ENCODE results near the gene FTSJ3.

Gene FTSJ3

GRCh38 chr17:63817736-63818385 lies 9.6 kb downstream of the FTSJ3 start:
- TF ChIP-seq CTCF (IDR thresholded peaks at IDR 0.05; ENCODE audit: low read depth, low read length), result no peak
- H3K4me3 ChIP-seq (replicated peaks in 1 of 2; ENCODE audit: low read depth in 2 of 2, low read length in 2 of 2), result no peak overlapping the region
- DNase-seq (ENCODE audit: low read depth in 2 of 2), result no peak

GRCh38 chr17:63816669-63817068 lies 10.8 kb downstream of the FTSJ3 start:
- H3K4me3 ChIP-seq (replicated peaks in 1 of 2; ENCODE audit: low read depth in 2 of 2, low read length in 2 of 2), result no peak overlapping the region
- no peak for TF ChIP-seq CTCF (IDR thresholded peaks at IDR 0.05; ENCODE audit: low read depth, low read length)
- DNase-seq (ENCODE audit: low read depth in 2 of 2), result no peak

GRCh38 chr17:63816123-63816522 lies 11.3 kb downstream of the FTSJ3 start:
- TF ChIP-seq CTCF (IDR thresholded peaks at IDR 0.05; ENCODE audit: low read depth, low read length), result no peak
- H3K4me3 ChIP-seq (replicated peaks in 1 of 2; ENCODE audit: low read depth in 2 of 2, low read length in 2 of 2), result no peak overlapping the region
- DNase-seq (ENCODE audit: low read depth in 2 of 2), result no peak

GRCh38 chr17:63809970-63810369 lies 17.5 kb downstream of the FTSJ3 start:
- no peak overlapping the region for H3K4me3 ChIP-seq (replicated peaks in 1 of 2; ENCODE audit: low read depth in 2 of 2, low read length in 2 of 2)
- no peak for TF ChIP-seq CTCF (IDR thresholded peaks at IDR 0.05; ENCODE audit: low read depth, low read length)
- DNase-seq (ENCODE audit: low read depth in 2 of 2), result no peak

GRCh38 chr17:63805591-63805990 lies 21.9 kb downstream of the FTSJ3 start:
- no peak for TF ChIP-seq CTCF (IDR thresholded peaks at IDR 0.05; ENCODE audit: low read depth, low read length)
- peak in 1 of 2 donors; percentile 27 for DNase-seq (ENCODE audit: low read depth in 2 of 2)
- H3K4me3 ChIP-seq (replicated peaks in 1 of 2; ENCODE audit: low read depth in 2 of 2, low read length in 2 of 2), result no peak overlapping the region

GRCh38 chr17:63804328-63804727 lies 23.1 kb downstream of the FTSJ3 start:
- no peak for TF ChIP-seq CTCF (IDR thresholded peaks at IDR 0.05; ENCODE audit: low read depth, low read length)

GRCh38 chr17:63800783-63801182 lies 26.7 kb downstream of the FTSJ3 start:
- DNase-seq (ENCODE audit: low read depth in 2 of 2), result no peak
- TF ChIP-seq CTCF (IDR thresholded peaks at IDR 0.05; ENCODE audit: low read depth, low read length), result no peak
- H3K4me3 ChIP-seq (replicated peaks in 1 of 2; ENCODE audit: low read depth in 2 of 2, low read length in 2 of 2), result no peak overlapping the region

More at GRCh38 chr17:63804328-63804727, 23.1 kb downstream of the FTSJ3 start:
- no peak overlapping the region for H3K4me3 ChIP-seq (replicated peaks in 1 of 2; ENCODE audit: low read depth in 2 of 2, low read length in 2 of 2)
- no peak for DNase-seq (ENCODE audit: low read depth in 2 of 2)
